Neural crest cell (in vitro differentiated cells): ENCODE measurements around the gene PITPNB. TPM values are rescaled to one million over a fixed set of nuclear protein-coding genes. Genes with fewer than 3 reads are reported as not detected.

Experiments
- DNase-seq: peaks from one replicate; pipeline ENCODE4 v3.0.0; 2021; ENCODE audit warnings: low read depth, mixed read lengths, low spot score
- H3K27ac Mint-ChIP-seq: one replicate; pipeline ENCODE4 v1.8.0; 2021; ENCODE audit warnings: mild to moderate bottlenecking, mixed read lengths; ENCODE audit not compliant: unreplicated experiment
- H3K27me3 Mint-ChIP-seq: 2 replicates; pipeline ENCODE4 v1.8.0; 2021; ENCODE audit warnings: low read depth, mild to moderate bottlenecking, mixed read lengths
- H3K36me3 Mint-ChIP-seq: 2 replicates; pipeline ENCODE4 v1.8.0; 2021; ENCODE audit warnings: low read depth, mild to moderate bottlenecking, mixed read lengths
- H3K4me1 Mint-ChIP-seq: 2 replicates; pipeline ENCODE4 v1.8.0; 2021; ENCODE audit warnings: mixed read lengths
- H3K4me3 Mint-ChIP-seq: one replicate; pipeline ENCODE4 v1.8.0; 2021; ENCODE audit warnings: mild to moderate bottlenecking, mixed read lengths
- H3K9me3 Mint-ChIP-seq: 2 replicates; pipeline ENCODE4 v1.8.0; 2021; ENCODE audit warnings: mixed read lengths
- total RNA-seq: library from RNA; stranded (reverse); gene quantifications from 2 replicates; pipeline ENCODE4 v1.2.1, GENCODE V29; 2021
- TF ChIP-seq, protein P1 (sequence below): fragments of 200-600 bp; sonication (generic); conservative IDR thresholded peaks from 2 replicates; pipeline ENCODE4 v1.5.0; 2021; ENCODE audit warnings: antibody characterized with exemption, mild to moderate bottlenecking

Gene PITPNB
- total RNA-seq, 1 donor from 2014 or later: 92.6 TPM

DNA sequence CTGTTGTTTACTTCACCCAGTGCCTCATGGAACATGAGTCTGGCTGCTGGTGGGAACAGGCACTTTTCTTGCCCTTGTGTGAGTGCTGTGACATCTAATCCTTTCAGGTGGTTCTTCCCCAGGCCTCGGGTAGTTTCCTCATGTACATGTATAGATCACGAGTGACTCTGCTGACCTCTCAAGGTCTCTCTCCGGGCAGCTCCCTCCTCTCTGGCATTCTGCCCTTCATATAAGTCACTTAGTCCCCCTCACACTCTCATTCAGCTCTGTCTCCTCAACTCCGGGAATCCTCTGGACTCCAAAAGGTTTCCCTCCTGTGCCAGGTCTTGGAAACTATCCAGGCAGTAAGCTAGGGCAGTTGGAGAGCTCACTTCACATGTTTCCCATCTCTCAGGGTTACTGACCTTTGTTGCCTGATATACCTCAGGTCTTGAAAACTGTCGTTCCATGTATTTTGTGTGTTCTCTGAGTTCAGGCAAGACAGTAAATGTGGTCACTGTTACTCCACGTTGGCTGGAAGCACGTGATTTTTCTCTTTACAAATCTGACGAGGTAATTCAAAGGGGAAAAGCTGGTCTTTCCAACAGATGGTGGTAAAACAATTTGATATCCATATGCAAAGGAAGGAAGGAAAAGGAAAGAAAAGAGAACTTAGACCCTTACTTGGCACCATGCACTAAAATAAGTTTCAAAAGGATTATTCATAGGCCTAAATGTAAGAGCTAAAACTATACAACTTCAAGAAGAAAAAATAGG lies 40.5 kb upstream of the PITPNB start:
- Mint-ChIP-seq H3K9me3 (peaks cover 6% of the 10 kb centered on the region), H3K4me1 (peaks cover 12% of the 10 kb centered on the region), H3K27me3 (no peaks in the 10 kb centered on the region), H3K36me3 (peaks cover 13% of the 10 kb centered on the region), H3K4me3 (no peak overlapping the region), H3K27ac (no peak overlapping the region)
- no peak for DNase-seq
- TF ChIP-seq, protein P1, sequence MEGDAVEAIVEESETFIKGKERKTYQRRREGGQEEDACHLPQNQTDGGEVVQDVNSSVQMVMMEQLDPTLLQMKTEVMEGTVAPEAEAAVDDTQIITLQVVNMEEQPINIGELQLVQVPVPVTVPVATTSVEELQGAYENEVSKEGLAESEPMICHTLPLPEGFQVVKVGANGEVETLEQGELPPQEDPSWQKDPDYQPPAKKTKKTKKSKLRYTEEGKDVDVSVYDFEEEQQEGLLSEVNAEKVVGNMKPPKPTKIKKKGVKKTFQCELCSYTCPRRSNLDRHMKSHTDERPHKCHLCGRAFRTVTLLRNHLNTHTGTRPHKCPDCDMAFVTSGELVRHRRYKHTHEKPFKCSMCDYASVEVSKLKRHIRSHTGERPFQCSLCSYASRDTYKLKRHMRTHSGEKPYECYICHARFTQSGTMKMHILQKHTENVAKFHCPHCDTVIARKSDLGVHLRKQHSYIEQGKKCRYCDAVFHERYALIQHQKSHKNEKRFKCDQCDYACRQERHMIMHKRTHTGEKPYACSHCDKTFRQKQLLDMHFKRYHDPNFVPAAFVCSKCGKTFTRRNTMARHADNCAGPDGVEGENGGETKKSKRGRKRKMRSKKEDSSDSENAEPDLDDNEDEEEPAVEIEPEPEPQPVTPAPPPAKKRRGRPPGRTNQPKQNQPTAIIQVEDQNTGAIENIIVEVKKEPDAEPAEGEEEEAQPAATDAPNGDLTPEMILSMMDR: no peak

DNA sequence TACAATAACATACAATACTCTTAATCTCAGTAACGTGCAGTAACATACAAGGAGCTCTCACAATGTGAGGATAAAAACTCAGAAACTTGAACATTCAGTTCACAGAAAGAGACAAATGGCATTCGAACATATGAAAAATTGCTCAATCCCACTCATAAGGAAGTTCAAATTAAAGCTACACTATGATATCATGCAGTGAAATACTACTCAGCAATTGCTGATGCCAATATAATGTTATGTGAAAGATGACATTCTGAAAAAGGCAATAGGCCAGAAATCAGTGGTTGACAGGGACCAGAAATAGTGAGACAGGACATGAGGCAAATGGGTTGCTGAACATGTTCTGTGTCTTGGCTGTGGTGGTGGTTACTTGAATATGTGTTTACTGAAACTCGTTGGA lies 33.7 kb upstream of the PITPNB start:
- no peaks in the 10 kb centered on the region for H3K27me3 Mint-ChIP-seq
- no peak overlapping the region for H3K27ac Mint-ChIP-seq
- DNase-seq: no peak
- no peak overlapping the region for H3K4me3 Mint-ChIP-seq
- TF ChIP-seq, protein P1: no peak
- peaks cover 10% of the 10 kb centered on the region for H3K36me3 Mint-ChIP-seq
- H3K4me1 Mint-ChIP-seq: peaks cover 4% of the 10 kb centered on the region
- peaks cover 6% of the 10 kb centered on the region for H3K9me3 Mint-ChIP-seq

DNA sequence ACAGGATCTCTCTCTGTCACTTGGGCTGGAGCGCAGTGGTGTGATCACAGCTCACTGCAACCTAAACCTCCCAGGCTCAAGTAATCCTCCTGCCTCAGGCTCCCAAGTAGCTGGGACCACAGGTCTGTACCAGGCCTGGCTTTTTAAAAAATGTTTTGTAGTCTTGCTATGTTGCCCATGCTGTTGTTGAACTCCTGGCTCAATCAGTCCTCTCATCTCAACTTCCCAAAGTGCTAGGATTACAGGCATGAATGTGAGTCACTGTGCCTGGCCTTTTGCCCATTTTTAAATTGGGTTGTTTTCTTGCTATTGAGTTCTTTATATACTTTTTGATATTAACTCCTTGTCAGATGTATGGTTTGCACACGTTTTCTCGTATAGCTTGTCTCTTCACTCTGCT lies 33.0 kb upstream of the PITPNB start:
- Mint-ChIP-seq H3K4me1 (peaks cover 10% of the 10 kb centered on the region), H3K27me3 (no peaks in the 10 kb centered on the region), H3K36me3 (peaks cover 4% of the 10 kb centered on the region), H3K4me3 (no peak overlapping the region), H3K27ac (no peak overlapping the region), H3K9me3 (no peaks in the 10 kb centered on the region)
- TF ChIP-seq, protein P1: no peak
- DNase-seq: no peak

- TF ChIP-seq, protein P1: no peak
- no peaks in the 10 kb centered on the region for H3K27me3 Mint-ChIP-seq
- H3K4me1 Mint-ChIP-seq: peaks cover 14% of the 10 kb centered on the region
- no peak for DNase-seq
- no peaks in the 10 kb centered on the region for H3K9me3 Mint-ChIP-seq
- H3K36me3 Mint-ChIP-seq: peaks cover 2% of the 10 kb centered on the region
- no peak overlapping the region for H3K4me3 Mint-ChIP-seq
- no peak overlapping the region for H3K27ac Mint-ChIP-seq
Observed at GRCh38 chr22:27949421-27949820, 30.4 kb upstream of the PITPNB start.

GRCh38 chr22:27948569-27948968 lies 29.5 kb upstream of the PITPNB start:
- no peaks in the 10 kb centered on the region for H3K9me3 Mint-ChIP-seq
- H3K27ac Mint-ChIP-seq: no peak overlapping the region
- no peak for DNase-seq
- no peaks in the 10 kb centered on the region for H3K27me3 Mint-ChIP-seq
- H3K4me1 Mint-ChIP-seq: peaks cover 14% of the 10 kb centered on the region
- TF ChIP-seq, protein P1: no peak
- H3K36me3 Mint-ChIP-seq: peaks cover 2% of the 10 kb centered on the region
- H3K4me3 Mint-ChIP-seq: no peak overlapping the region
